ENCODE results near the gene SLC34A1. TPM values are rescaled to one million over a fixed set of nuclear protein-coding genes. Genes with fewer than 3 reads are reported as not detected.

The SLC34A1 gene
- total RNA-seq, 1 experiment from 2014 or later: 0.28 TPM

DNA sequence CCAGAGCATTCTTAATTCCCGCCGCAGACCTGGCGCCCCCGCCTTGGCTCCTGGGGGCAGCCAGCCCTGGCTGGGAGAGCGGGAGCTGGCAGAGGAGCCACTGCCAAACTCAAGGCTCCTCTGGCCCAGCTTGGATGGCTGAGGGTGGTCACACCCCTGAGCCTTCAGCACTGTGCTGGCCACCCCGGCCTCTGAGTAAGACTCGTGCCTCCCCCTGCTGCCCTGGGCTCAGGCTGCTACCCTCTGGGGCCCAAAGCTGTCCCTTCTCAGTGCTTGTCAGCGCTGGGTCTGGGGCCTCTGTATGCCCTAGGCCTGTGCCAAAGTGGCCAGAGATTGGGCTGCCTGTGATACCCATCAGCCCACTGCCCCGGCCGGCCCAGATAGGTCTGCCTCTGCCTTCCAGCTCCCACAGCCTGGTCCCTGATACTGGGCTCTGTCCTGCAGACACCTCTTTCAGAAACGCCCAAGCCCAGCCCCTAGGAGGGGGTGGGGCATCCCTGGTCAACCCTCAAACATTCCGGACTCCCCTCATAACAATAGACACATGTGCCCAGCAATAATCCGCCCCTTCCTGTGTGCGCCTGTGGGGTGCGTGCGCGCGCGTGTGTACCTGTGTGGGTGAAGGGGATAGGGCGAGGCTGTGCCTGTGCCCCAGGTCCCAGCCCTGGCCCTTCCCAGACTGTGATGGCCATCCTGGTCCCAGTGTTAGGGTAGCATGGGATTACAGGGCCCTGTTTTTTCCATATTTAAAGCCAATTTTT, 58.0 kb downstream of the SLC34A1 start:
- H2AFZ ChIP-seq: no peak overlapping the region
- no peaks in the 10 kb centered on the region for H3K9me3 ChIP-seq (ENCODE audit: insufficient read depth, low read depth)
- H3K9me2 ChIP-seq (ENCODE audit: insufficient read depth): no peaks in the 10 kb centered on the region
- no peak overlapping the region for H3K27ac ChIP-seq
- H3F3A ChIP-seq (ENCODE audit: insufficient read depth, low read depth): peaks cover 58% of the 10 kb centered on the region
- no peak overlapping the region for H3K4me2 ChIP-seq
- peaks cover 22% of the 10 kb centered on the region for H4K20me1 ChIP-seq (ENCODE audit: insufficient read depth)
- POLR2A ChIA-PET (ENCODE audit: unreplicated experiment): no interaction called here
- no TSS peak for BruUV-seq (replicated peaks)
- peaks cover 19% of the 10 kb centered on the region for H3K79me2 ChIP-seq (ENCODE audit: low read depth)
- CTCF ChIA-PET: no interaction called here
- H3K4me3 ChIP-seq: no peak overlapping the region
- no peaks in the 10 kb centered on the region; the same call in 1 of the 2 replicates for H3K36me3 ChIP-seq (ENCODE audit: low read depth)
- 0 out of 2 replicates have a peak, but pooled peaks cover 4% of the 10 kb centered on the region for H3K4me1 ChIP-seq (replicated peaks; ENCODE audit: insufficient read depth)
- DNase-seq: peak in 1 of 2 experiments; percentile 1
- intact Hi-C loops (cut with micrococcal nuclease; ENCODE audit: unreplicated experiment): no loop called here
- TF ChIP-seq, protein P1, sequence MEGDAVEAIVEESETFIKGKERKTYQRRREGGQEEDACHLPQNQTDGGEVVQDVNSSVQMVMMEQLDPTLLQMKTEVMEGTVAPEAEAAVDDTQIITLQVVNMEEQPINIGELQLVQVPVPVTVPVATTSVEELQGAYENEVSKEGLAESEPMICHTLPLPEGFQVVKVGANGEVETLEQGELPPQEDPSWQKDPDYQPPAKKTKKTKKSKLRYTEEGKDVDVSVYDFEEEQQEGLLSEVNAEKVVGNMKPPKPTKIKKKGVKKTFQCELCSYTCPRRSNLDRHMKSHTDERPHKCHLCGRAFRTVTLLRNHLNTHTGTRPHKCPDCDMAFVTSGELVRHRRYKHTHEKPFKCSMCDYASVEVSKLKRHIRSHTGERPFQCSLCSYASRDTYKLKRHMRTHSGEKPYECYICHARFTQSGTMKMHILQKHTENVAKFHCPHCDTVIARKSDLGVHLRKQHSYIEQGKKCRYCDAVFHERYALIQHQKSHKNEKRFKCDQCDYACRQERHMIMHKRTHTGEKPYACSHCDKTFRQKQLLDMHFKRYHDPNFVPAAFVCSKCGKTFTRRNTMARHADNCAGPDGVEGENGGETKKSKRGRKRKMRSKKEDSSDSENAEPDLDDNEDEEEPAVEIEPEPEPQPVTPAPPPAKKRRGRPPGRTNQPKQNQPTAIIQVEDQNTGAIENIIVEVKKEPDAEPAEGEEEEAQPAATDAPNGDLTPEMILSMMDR (conservative IDR thresholded peaks at IDR 0.05): no peak
- TF ChIP-seq EZH2 (IDR thresholded peaks at IDR 0.05; ENCODE audit: low read depth): no peak
- no peaks in the 10 kb centered on the region for H3K27me3 ChIP-seq (ENCODE audit: insufficient read depth, low read depth)

DNA sequence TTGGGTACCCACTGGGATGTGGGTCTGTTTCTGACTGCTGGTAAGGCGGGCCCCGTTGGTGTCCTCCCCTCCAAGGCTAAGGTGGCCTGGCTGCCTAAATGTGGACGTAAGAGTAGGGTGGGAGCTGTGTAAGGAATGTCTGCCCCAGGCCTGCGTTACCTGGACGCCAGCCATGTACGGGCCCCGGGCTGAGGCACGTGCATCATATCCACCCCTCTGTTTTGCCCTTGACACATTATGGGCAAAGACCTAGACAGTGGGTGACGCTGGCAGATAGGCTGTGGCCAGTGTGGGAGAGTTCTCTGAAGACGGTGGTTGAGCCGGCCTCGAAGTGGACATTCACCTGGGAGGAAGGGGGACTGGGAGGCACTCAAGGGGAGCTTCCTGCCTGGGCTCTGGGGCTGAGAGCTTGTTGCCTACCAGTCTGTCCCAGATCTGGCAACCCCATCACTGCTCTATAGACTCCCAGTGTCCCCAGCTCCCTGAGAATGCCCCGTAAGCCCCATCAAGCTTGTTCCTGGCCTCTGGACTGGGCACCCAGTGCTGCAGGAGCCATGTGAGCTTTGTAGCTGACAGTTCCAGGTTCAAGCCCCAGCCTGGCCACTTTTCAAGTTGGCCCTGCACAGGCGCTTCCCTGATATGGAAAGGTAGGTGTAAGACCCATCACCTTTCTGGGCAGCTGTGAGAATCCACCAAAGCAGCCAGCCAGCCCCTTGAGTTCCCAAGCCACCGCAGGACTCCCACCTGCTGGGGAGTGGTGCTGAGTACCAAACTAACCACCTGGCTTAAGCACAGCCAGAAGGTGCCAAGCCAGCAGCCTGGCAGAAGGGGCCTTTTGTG, 59.1 kb downstream of the SLC34A1 start:
- Histone ChIP-seq H3K27ac (no peak overlapping the region), H3K4me2 (no peak overlapping the region), H3K9me2 (ENCODE audit: insufficient read depth) (no peaks in the 10 kb centered on the region), H3K27me3 (ENCODE audit: insufficient read depth, low read depth) (no peaks in the 10 kb centered on the region), H3K79me2 (ENCODE audit: low read depth) (peaks cover 19% of the 10 kb centered on the region), H4K20me1 (ENCODE audit: insufficient read depth) (peaks cover 22% of the 10 kb centered on the region), H3K36me3 (ENCODE audit: low read depth) (no peaks in the 10 kb centered on the region; the same call in 1 of the 2 replicates), H2AFZ (no peak overlapping the region), H3F3A (ENCODE audit: insufficient read depth, low read depth) (peaks cover 52% of the 10 kb centered on the region), H3K4me3 (no peak overlapping the region), H3K9me3 (ENCODE audit: insufficient read depth, low read depth) (no peaks in the 10 kb centered on the region), H3K4me1 (replicated peaks; ENCODE audit: insufficient read depth) (peaks cover 8% of the 10 kb centered on the region)
- intact Hi-C loops (cut with micrococcal nuclease; ENCODE audit: unreplicated experiment): no loop called here
- BruUV-seq (replicated peaks): no TSS peak
- TF ChIP-seq, protein P1 (conservative IDR thresholded peaks at IDR 0.05): no peak
- TF ChIP-seq EZH2 (IDR thresholded peaks at IDR 0.05; ENCODE audit: low read depth): no peak
- CTCF ChIA-PET: no interaction called here
- DNase-seq: peak in 1 of 2 experiments; percentile 13
- POLR2A ChIA-PET (ENCODE audit: unreplicated experiment): interaction anchor here (0.6 kb wide), 2 partner anchors 53 to 115 kb away, joined by 3 to 4 read pairs; no protein-coding TSS in a partner anchor

DNA sequence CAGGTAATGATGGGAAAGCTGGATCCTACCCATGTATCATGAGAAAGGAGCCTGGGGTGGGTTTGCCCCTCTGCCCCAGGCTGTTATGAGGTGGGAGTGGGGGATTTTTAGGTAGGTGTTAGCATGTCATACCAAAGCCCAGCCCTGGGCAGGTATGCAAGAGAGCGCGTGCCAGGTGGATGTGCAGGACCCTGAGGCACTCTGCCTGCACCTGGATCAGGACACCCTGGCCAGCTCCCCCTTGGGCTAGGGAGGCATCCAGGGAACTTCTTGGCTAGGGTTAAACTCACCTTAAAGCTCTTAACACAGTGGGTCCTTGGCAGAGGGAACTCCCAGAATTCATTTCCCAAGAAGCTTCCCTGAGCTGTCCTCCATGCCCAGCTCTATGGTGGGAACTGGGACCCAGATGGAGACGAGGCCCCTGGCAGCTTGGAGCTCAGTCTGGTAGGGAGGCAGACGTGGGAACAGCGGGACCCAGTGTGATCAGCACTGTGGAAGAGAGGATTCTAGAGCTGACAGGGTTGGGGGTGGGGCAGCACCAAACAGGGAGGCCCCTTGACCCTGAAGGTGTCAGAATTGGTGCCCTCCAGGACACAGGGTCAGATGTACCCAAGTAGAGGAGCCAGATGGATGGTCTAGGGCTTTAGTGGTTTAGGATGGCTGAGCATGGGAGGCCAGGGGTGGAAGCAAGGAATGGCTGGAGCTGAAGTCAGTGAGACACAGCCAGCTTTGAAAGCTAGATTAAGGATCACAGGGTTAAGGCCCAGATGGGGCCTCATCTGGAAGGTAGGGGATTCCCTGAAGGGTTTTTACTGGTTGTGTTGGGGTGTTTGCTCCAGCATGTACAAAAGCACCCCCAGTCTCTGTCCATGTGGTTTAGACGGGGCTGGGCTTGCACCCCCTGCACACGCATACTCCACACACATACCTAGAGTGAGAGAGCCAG, 60.1 kb downstream of the SLC34A1 start:
- POLR2A ChIA-PET (ENCODE audit: unreplicated experiment): interaction anchor here (0.7 kb wide), 1 partner anchor 18 kb away, joined by 10 read pairs; the partner anchor contains the start of gene GRK6
- no peak overlapping the region for H2AFZ ChIP-seq
- peaks cover 18% of the 10 kb centered on the region for H3K4me1 ChIP-seq (replicated peaks; ENCODE audit: insufficient read depth)
- H3F3A ChIP-seq (ENCODE audit: insufficient read depth, low read depth): peaks cover 52% of the 10 kb centered on the region
- BruUV-seq (replicated peaks): no TSS peak
- no peaks in the 10 kb centered on the region; the same call in 1 of the 2 replicates for H3K36me3 ChIP-seq (ENCODE audit: low read depth)
- H3K27ac ChIP-seq: no peak overlapping the region
- CTCF ChIA-PET: no interaction called here
- no peaks in the 10 kb centered on the region for H3K27me3 ChIP-seq (ENCODE audit: insufficient read depth, low read depth)
- H3K9me3 ChIP-seq (ENCODE audit: insufficient read depth, low read depth): no peaks in the 10 kb centered on the region
- H3K9me2 ChIP-seq (ENCODE audit: insufficient read depth): no peaks in the 10 kb centered on the region
- intact Hi-C loops (cut with micrococcal nuclease; ENCODE audit: unreplicated experiment): no loop called here
- peaks cover 28% of the 10 kb centered on the region for H3K79me2 ChIP-seq (ENCODE audit: low read depth)
- TF ChIP-seq EZH2 (IDR thresholded peaks at IDR 0.05; ENCODE audit: low read depth): no peak
- H3K4me2 ChIP-seq: no peak overlapping the region
- H4K20me1 ChIP-seq (ENCODE audit: insufficient read depth): peaks cover 22% of the 10 kb centered on the region
- no peak overlapping the region for H3K4me3 ChIP-seq
- no peak for DNase-seq

Data from PC-9 (cell line).